Activated T-cell treated with anti-CD3 and anti-CD28 coated beads, Interleukin-2, amount 50 U/mL, for 24 hours (primary cell): ENCODE data around the gene ABCC10.
A peak's percentile ranks its signal among the peaks of the same experiment; 100 is the strongest.
"Not testable (repeated sequence)": the region's sequence is repeated elsewhere in the genome, so short reads cannot be mapped to it uniquely, and the experiment has no call there.

Source experiments
- DNase-seq: peaks from one replicate; pipeline ENCODE4 v3.0.0-alpha.2; 2020
- H3K27ac Mint-ChIP-seq: 2 replicates; pipeline ENCODE4 v1.8.0; 2020; ENCODE audit warnings: mild to moderate bottlenecking, mixed read lengths
- H3K27me3 Mint-ChIP-seq: 2 replicates; pipeline ENCODE4 v1.8.0; 2020; ENCODE audit warnings: mixed read lengths
- H3K36me3 Mint-ChIP-seq: 2 replicates; pipeline ENCODE4 v1.8.0; 2020; ENCODE audit warnings: low read depth, mixed read lengths
- H3K4me1 Mint-ChIP-seq: 2 replicates; pipeline ENCODE4 v1.8.0; 2020; ENCODE audit warnings: low read depth, mixed read lengths
- H3K4me3 Mint-ChIP-seq: 2 replicates; pipeline ENCODE4 v1.8.0; 2020; ENCODE audit warnings: mild to moderate bottlenecking, moderate library complexity, mixed read lengths
- H3K9me3 Mint-ChIP-seq: 2 replicates; pipeline ENCODE4 v1.8.0; 2020; ENCODE audit warnings: mixed read lengths

Gene ABCC10

GRCh38 chr6:43497689-43498088, 70.3 kb downstream of the ABCC10 start:
- H3K27ac Mint-ChIP-seq = no peak overlapping the region
- H3K36me3 Mint-ChIP-seq = peaks cover 68% of the 10 kb centered on the region
- peaks cover 26% of the 10 kb centered on the region for H3K4me1 Mint-ChIP-seq
- H3K9me3 Mint-ChIP-seq = no peaks in the 10 kb centered on the region
- no peak for DNase-seq
- no peaks in the 10 kb centered on the region for H3K27me3 Mint-ChIP-seq
- no peak overlapping the region for H3K4me3 Mint-ChIP-seq

GRCh38 chr6:43498291-43498690, 71.0 kb downstream of the ABCC10 start:
- not testable (repeated sequence) for H3K27me3 Mint-ChIP-seq, DNase-seq, H3K4me3 Mint-ChIP-seq, H3K9me3 Mint-ChIP-seq
- Mint-ChIP-seq H3K4me1 (peaks cover 23% of the 10 kb centered on the region), H3K36me3 (peaks cover 72% of the 10 kb centered on the region), H3K27ac (peak overlapping the region; percentile 22)

- Mint-ChIP-seq H3K27me3 (no peaks in the 10 kb centered on the region), H3K4me1 (peaks cover 15% of the 10 kb centered on the region), H3K36me3 (peaks cover 75% of the 10 kb centered on the region), H3K4me3 (no peak overlapping the region), H3K9me3 (no peaks in the 10 kb centered on the region), H3K27ac (peak overlapping the region; percentile 63)
- no peak for DNase-seq
These were observed 71.9 kb downstream of the ABCC10 start for GRCh38 chr6:43499028-43499815.
